SK-MEL-5 (cell line): ENCODE results near the gene RNF10. TPM values are rescaled to one million over a fixed set of nuclear protein-coding genes. Genes with fewer than 3 reads are reported as not detected.
"Not testable (repeated sequence)": the region's sequence is repeated elsewhere in the genome, so short reads cannot be mapped to it uniquely, and the experiment has no call there.

Source experiments
- DNase-seq: peaks from one replicate; pipeline ENCODE4 v3.0.0-alpha.2; 2016; ENCODE audit warnings: low read depth, low spot score
- in situ Hi-C: cut with HindIII; loops from 2 replicates; pipeline ENCODE4 v1.10.0; 2016; ENCODE audit warnings: low sequenced_read_pairs, high pct_unique_total_duplicates, low pct_unique_long_range_greater_than_20kb
- total RNA-seq: library from RNA; depleted of rRNA; stranded (reverse); fragments of >200 nt; shearing (Covaris generic); gene quantifications from 2 replicates; pipeline ENCODE4 v1.2.3, GENCODE V29; 2014

RNF10 gene
- total RNA-seq, 1 experiment from 2014 or later: 42.2 TPM

- DNase-seq: no peak
These were observed 56.7 kb downstream of the RNF10 start for GRCh38 chr12:120590741-120591407.

DNA sequence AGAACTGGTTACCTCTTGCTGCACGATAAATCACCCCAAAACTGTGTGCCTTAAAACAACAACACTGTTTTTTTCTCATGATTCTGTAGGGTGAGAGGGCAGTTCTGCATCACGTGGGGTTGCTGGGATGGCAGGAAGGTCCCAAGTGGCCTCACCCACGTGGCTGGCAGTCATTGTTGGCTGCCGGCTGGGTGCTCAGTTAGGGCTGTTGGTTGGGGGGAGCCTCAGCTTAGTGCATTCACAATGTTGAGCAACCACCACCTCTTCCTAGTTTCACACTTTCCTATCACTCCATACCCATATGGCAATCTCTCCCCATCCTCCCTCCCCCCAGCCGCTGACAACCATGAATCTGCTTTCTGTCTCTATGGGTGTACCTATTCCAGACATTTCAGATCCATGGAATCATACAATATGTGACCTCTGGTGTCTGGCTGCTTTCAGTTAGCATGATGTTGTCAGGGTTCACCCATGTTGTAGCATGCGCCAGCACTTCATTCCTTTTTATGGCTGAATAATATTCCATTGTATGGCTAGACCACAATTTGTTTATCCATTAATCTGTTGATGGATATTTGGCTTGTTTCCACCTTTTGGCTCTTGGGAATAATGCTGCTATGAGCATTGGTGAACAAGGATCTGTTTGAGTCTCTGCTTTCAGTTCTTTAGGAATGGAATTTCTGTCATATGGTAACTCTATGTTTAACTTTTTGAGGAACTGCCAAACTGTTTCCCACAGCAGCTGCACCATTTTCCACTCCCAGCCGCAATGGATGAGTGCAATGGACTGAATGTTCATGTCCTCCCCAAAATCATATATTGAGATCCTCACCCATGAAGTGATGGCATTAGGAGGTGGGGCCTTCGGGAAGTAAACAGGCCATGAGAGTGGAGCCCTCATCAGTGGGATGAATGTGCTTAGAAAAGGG lies 58.2 kb downstream of the RNF10 start:
- peak; percentile 32 for DNase-seq
- in situ Hi-C loops: no loop called here

More at GRCh38 chr12:120590741-120591407, 56.7 kb downstream of the RNF10 start:
- in situ Hi-C loops: no loop called here

GRCh38 chr12:120596901-120597300 lies 62.7 kb downstream of the RNF10 start:
- DNase-seq: no peak
- in situ Hi-C loops: no loop called here

GRCh38 chr12:120597861-120598260 lies 63.7 kb downstream of the RNF10 start:
- in situ Hi-C loops: no loop called here

GRCh38 chr12:120598674-120599463 lies 64.7 kb downstream of the RNF10 start:
- in situ Hi-C loops: no loop called here
- DNase-seq: peak; percentile 80

More at GRCh38 chr12:120597861-120598260, 63.7 kb downstream of the RNF10 start:
- DNase-seq: no peak

GRCh38 chr12:120599672-120600552 lies 65.8 kb downstream of the RNF10 start:
- in situ Hi-C loops: no loop called here
- peak; percentile 60 for DNase-seq

DNA sequence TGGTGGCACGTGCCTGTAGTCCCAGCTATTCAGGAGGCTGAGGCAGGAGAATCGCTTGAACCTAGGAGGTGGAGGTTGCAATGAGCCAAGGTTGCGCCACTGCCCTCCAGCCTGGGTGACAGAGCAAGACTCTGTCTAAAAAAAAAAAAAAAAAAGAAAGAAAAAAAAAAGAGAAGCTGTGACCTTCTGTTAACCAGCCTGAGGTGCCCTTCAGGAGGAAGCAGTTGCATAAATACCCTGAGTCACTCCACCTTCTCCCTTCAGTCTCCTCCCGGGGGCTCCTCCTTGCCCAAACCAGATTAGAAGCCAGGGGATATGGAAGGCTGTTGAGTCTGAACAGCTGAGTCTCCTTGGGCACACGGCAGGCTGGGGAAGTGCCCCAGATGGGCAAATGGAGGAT lies 68.3 kb downstream of the RNF10 start:
- in situ Hi-C loops: not testable (repeated sequence)
- DNase-seq: peak; percentile 43

DNA sequence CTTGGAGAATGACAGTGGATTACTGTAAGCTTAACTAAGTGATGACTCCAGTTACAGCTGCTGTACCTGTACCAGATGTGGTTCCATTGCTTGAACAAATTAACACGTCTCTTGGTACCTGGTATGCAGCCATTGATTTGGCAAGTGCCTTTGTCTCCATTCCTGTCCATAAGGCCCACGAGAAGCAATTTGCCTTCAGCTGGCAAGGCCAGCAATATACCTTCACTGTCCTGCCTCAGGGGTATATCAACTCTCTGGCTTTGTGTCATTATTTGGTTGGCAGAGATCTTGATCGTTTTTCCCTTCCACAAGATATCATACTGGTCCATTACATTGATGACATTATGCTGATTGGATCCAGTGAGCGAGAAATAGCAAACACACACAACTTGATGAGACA lies 76.4 kb downstream of the RNF10 start:
- in situ Hi-C loops: no loop called here
- DNase-seq: no peak

DNA sequence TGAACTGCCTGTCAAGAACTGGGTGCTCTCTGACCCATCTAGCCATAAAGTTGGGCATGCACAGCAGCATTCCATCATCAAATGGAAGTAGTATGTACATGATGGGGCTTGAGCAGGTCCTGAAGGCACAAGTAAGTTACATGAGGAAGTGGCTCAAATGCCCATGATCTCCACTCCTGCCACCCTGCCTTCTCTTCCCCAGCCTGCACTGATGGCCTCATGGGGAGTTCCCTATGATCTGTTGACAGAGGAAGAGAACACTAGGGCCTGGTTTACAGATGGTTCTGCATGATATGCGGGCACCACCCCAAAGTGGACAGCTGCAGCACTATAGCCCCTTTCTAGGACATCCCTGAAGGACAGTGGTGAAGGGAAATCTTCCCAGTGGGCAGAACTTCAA lies 77.4 kb downstream of the RNF10 start:
- DNase-seq, in situ Hi-C loops: not testable (repeated sequence)

- in situ Hi-C loops: no loop called here
- no peak for DNase-seq
These were observed 80.7 kb downstream of the RNF10 start for GRCh38 chr12:120614848-120615247.

DNA sequence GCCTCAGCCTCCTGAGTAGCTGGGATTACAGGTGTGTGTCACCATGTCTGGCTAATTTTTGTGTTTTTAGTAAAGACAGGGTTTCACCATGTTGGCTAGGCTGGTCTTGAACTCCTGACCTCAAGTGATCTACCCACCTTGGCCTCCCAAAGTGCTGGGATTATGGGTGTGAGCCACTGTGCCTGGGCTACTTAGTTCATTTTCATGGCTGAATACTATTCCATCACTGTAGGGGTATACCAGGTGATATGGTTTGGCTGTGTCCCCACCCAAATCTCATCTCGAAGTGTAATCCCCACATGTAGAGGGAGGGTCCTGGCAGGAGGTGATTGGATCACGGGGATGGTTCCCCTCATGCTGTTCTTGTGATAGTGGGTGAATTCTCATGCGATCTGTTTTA lies 83.0 kb downstream of the RNF10 start:
- DNase-seq, in situ Hi-C loops: not testable (repeated sequence)

DNA sequence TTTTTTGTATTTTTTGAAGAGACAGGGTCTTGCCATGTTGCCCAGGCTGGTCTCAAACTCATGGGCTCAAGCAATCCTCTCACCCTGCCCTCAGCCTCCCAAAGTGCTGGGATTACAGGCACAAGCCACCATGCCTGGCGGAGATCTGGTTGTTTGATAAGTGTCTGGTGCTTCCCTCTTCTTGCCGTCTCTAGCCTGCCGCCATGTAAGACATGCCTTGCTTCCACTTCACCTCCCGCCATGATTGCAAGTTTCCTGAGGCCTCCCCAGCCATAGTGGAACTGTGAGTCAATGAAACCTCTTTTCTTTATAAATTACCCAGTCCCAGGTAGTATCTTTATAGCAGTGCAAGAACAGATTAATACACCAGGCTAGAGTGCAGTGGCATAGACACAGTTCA lies 83.6 kb downstream of the RNF10 start:
- DNase-seq, in situ Hi-C loops: not testable (repeated sequence)

DNA sequence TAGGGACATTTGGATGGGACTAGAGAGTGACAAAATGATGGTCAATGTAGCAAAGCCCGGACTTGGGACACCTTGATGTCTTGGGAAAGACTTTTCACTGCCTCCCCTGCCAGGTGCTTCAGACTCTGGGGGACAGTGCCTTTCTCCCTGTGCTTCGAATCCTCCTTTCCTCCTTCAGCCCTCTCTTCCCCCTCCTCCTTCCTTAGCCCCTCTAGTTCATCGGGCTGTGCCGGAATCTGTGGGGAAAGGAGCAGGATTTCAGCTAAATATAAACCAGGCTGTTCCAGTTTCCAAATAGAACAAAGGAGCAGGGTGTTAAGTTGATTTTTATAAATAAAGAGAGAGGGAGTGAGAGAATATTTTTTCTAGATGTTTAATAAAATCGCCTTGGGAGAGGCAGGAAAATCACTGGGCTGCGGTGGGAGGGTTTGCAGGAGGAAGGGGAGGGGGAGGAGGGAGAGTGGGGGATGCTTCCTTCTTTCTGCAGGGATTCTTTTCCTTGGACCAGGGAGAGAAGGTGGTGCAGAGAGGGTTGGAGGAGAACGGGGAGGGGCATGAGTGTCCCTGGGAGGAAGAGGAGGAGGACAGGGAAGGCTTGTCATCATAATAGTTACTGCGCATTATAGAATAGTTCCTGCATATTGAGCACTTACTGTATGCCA lies 84.9 kb downstream of the RNF10 start:
- no peak for DNase-seq
- in situ Hi-C loops: no loop called here

DNA sequence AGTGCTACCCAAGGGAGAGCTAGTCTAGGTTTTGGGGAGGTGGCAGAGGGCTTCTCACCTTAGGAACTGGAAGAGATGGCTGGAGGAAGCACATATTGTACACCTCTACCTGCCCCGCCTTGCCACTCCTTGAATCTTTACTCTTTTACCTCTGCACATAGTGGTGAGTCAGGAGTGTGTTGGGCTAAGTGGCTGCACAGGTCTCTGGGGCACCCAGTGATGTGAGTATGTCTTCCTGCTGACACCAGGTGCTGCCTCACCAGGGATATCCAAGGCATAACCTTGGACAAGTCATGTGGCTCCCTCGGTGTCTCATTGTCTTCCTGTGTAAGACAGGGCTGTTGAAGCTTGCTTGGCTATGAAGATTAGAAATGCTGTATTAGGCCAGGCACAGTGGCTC lies 86.5 kb downstream of the RNF10 start:
- in situ Hi-C loops: no loop called here
- no peak for DNase-seq

DNA sequence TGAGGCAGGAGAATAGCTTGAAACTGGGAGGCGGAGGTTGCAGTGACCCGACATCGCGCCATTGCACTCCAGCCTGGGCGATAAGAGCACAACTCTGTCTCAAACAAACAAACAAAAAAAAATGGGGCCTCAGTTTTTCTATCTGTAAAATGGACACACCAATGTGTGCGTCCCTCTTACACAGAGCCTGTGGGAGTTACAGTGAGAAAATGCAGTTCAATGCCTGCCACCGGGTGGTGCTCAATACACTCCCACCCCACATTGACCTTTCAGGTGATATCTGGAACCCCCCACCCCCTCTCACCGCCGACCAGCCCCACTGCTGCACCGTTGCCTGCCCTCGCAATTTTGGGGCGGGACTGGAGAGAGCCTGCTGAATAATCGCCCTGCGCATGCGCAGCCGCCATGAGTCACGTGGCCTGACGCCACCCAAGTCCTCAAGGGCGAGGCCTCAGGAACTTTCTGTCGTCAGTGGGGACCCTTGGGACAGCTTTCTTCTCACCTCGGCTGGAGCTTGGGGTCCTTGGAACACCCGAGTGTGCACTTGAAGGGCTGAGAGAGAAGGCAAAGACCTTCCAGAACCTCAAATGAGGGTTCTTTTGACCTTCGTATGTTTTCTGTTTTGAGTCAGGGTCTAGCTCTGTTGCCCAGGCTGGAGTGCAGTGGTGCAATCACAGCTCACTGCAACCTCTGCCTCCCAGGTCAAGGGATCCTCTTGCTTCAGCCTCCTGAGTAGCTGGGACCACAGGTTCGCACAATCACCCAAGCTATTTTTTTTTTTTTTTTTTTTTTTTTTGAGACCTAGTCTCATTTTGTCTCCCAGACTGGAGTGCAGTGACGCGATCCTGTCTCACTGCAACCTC lies 91.6 kb downstream of the RNF10 start:
- no peak for DNase-seq
- in situ Hi-C loops: no loop called here
